HepG2 (cell line): ENCODE data around the gene CTRL. TPM values are rescaled to one million over a fixed set of nuclear protein-coding genes. Genes with fewer than 3 reads are reported as not detected.

Experiments used
- DMAP1 ChIP-seq: IDR thresholded peaks from 2 replicates; pipeline ENCODE4 v1.6.1; 2016
- GLI4 ChIP-seq: sonication (generic); formaldehyde crosslinking; IDR thresholded peaks from 2 replicates; pipeline ENCODE4 v1.5.1; 2020; ENCODE audit warnings: missing genetic modification reagents, mild to moderate bottlenecking, moderate library complexity, borderline replicate concordance
- JARID2 ChIP-seq: sonication (generic); formaldehyde crosslinking; IDR thresholded peaks from 2 replicates; pipeline ENCODE4 v1.8.1; 2023; ENCODE audit warnings: missing genetic modification reagents, inconsistent platforms; ENCODE audit not compliant: insufficient replicate concordance
- U2AF1 ChIP-seq: fragments of 200-400 bp; formaldehyde crosslinking; optimal IDR thresholded peaks from 2 replicates; pipeline ENCODE3; 2017; ENCODE audit warnings: mild to moderate bottlenecking, low read depth, low read length
- ZBTB40 ChIP-seq, 2 experiments: fragments of 450-650 bp in 1 of 2; sonication (generic) in 1 of 2; formaldehyde crosslinking in 1 of 2; IDR thresholded peaks; 2 replicates each; pipeline versions ENCODE4 v1.6.1 to v1.8.0; 2016 to 2022; ENCODE audit warnings: antibody characterized with exemption in 1 of 2, mild to moderate bottlenecking in 1 of 2, missing genetic modification reagents in 1 of 2
- ZFP36L1 ChIP-seq: sonication (generic); formaldehyde crosslinking; IDR thresholded peaks from 2 replicates; pipeline ENCODE4 v1.8.0; 2022; ENCODE audit warnings: mild to moderate bottlenecking, missing genetic modification reagents, moderate library complexity
- ZNF136 ChIP-seq: sonication (generic); formaldehyde crosslinking; IDR thresholded peaks from 2 replicates; pipeline ENCODE4 v1.8.1; 2022; ENCODE audit warnings: low read depth, mild to moderate bottlenecking, moderate library complexity, missing genetic modification reagents
- ZNF660 ChIP-seq: sonication (generic); formaldehyde crosslinking; IDR thresholded peaks from 2 replicates; pipeline ENCODE4 v1.5.1; 2020; ENCODE audit warnings: mild to moderate bottlenecking, low read depth, missing genetic modification reagents, borderline replicate concordance
- polyA plus RNA-seq, 8 experiments: library from polyadenylated mRNA; depleted of rRNA in 3 of 8; stranded (reverse) in 7 of 8; unstranded in 1 of 8; fragments of >200 nt; fragmentation: Illumina TruSeq in 4 of 8; extraction: Trizol in 4 of 8; gene quantifications; 2 replicates each; pipeline versions ENCODE4 v1.2.1 to v1.2.3, GENCODE V29; 2011 to 2016; ENCODE audit warnings: low read depth in 4 of 8, missing spikeins in 1 of 8, mixed read lengths in 1 of 8; ENCODE audit not compliant: insufficient read depth in 1 of 8
- total RNA-seq, 5 experiments: library from RNA; depleted of rRNA; stranded (reverse); fragments of >200 nt; fragmentation: Illumina TruSeq; extraction: Trizol; gene quantifications; 2 replicates each; pipeline ENCODE4 v1.2.3, GENCODE V29; 2016; ENCODE audit warnings: low read depth in 1 of 5
- TF ChIP-seq, protein P1 (sequence below): sonication (generic); formaldehyde crosslinking; IDR thresholded peaks from 2 replicates; pipeline ENCODE4 v1.5.1; 2020; ENCODE audit warnings: missing genetic modification reagents, mild to moderate bottlenecking, borderline replicate concordance
- TF ChIP-seq, protein P2 (sequence below): sonication (generic); formaldehyde crosslinking; IDR thresholded peaks from 2 replicates; pipeline ENCODE4 v1.4.0; 2020; ENCODE audit warnings: mild to moderate bottlenecking, missing genetic modification reagents
- TF ChIP-seq, protein P3 (sequence below): sonication (generic); formaldehyde crosslinking; IDR thresholded peaks from 2 replicates; pipeline ENCODE4 v1.4.0; 2020; ENCODE audit warnings: missing genetic modification reagents, borderline replicate concordance

The CTRL gene
- total and polyA plus RNA-seq, 2 of the 13 experiments (the other 11 are each of a cell fraction or from before 2014, with no cell fraction given): 1.9 to 2.7 TPM

DNA sequence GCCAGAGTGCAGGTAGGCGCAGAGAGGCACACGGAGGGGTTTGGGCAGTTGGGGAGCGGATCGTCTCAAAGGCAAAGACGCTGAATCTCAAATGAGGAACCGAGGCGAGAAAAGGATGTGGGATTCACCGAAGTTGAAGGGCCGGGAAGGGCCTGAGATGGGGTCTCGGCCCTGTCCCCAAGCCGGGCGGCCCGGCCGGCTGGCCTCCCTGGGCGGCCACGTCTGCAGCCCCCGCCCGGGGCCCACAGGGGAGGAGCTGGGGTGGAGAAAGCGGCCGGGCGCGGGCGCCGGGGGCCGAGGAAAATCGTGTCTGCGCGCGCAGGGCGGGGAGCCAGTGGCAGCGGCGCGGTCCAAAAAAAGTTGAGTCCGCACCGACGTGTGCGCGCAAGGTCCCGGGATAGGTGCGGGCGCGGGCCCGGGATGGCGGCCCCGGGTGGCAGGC, 36.3 kb upstream of the CTRL start (continued):
- TF ChIP-seq ZNF136 (CRISPR knock-in tag) (no peak), DMAP1 (CRISPR knock-in tag) (0 out of 2 replicates have a peak, but pooled peaks have one; percentile 12), U2AF1 (no peak), GLI4 (0 out of 2 replicates have a peak, but pooled peaks have one; percentile 34), ZNF660 (no peak), ZFP36L1 (CRISPR knock-in tag) (no peak), ZBTB40 (IDR thresholded peaks at IDR 0.05) (no peak), ZBTB40 (CRISPR knock-in tag; IDR thresholded peaks at IDR 0.05) (peak; percentile 2; the same call in 1 of the 2 replicates), JARID2 (no peak)
- TF ChIP-seq, protein P1, sequence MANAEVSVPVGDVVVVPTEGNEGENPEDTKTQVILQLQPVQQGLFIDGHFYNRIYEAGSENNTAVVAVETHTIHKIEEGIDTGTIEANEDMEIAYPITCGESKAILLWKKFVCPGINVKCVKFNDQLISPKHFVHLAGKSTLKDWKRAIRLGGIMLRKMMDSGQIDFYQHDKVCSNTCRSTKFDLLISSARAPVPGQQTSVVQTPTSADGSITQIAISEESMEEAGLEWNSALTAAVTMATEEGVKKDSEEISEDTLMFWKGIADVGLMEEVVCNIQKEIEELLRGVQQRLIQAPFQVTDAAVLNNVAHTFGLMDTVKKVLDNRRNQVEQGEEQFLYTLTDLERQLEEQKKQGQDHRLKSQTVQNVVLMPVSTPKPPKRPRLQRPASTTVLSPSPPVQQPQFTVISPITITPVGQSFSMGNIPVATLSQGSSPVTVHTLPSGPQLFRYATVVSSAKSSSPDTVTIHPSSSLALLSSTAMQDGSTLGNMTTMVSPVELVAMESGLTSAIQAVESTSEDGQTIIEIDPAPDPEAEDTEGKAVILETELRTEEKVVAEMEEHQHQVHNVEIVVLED (CRISPR knock-in tag): 0 out of 2 replicates have a peak, but pooled peaks have one; percentile 11
- TF ChIP-seq, protein P2, sequence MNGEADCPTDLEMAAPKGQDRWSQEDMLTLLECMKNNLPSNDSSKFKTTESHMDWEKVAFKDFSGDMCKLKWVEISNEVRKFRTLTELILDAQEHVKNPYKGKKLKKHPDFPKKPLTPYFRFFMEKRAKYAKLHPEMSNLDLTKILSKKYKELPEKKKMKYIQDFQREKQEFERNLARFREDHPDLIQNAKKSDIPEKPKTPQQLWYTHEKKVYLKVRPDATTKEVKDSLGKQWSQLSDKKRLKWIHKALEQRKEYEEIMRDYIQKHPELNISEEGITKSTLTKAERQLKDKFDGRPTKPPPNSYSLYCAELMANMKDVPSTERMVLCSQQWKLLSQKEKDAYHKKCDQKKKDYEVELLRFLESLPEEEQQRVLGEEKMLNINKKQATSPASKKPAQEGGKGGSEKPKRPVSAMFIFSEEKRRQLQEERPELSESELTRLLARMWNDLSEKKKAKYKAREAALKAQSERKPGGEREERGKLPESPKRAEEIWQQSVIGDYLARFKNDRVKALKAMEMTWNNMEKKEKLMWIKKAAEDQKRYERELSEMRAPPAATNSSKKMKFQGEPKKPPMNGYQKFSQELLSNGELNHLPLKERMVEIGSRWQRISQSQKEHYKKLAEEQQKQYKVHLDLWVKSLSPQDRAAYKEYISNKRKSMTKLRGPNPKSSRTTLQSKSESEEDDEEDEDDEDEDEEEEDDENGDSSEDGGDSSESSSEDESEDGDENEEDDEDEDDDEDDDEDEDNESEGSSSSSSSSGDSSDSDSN (CRISPR knock-in tag): peak; percentile 57
- TF ChIP-seq, protein P3, sequence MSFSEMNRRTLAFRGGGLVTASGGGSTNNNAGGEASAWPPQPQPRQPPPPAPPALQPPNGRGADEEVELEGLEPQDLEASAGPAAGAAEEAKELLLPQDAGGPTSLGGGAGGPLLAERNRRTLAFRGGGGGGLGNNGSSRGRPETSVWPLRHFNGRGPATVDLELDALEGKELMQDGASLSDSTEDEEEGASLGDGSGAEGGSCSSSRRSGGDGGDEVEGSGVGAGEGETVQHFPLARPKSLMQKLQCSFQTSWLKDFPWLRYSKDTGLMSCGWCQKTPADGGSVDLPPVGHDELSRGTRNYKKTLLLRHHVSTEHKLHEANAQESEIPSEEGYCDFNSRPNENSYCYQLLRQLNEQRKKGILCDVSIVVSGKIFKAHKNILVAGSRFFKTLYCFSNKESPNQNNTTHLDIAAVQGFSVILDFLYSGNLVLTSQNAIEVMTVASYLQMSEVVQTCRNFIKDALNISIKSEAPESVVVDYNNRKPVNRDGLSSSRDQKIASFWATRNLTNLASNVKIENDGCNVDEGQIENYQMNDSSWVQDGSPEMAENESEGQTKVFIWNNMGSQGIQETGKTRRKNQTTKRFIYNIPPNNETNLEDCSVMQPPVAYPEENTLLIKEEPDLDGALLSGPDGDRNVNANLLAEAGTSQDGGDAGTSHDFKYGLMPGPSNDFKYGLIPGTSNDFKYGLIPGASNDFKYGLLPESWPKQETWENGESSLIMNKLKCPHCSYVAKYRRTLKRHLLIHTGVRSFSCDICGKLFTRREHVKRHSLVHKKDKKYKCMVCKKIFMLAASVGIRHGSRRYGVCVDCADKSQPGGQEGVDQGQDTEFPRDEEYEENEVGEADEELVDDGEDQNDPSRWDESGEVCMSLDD (CRISPR knock-in tag): 0 out of 2 replicates have a peak, but pooled peaks have one; percentile 8
